Measurements from ENCODE around the gene TUBB4B.

Gene TUBB4B

DNA sequence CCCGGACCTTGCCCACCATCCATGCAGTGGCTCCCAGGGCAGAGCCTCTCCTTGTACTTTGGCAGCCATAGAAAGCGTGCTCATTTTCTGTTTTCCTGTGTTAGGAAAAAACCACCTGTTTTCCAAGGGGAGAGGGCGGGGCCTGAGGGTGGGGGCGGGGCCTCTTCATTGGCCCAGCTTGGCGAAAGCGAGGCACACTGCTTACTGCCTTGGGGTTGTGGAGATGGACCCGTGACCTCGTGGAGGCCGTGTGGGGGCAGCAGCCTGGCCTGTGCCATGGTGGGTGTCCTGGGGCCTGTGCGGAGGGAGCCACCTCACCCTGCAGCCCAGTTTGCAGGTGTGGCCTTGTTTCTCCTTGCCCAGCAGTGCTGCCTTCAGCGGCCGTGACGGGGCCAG lies 32.0 kb downstream of the TUBB4B start:
- DNase-seq: no peak

DNA sequence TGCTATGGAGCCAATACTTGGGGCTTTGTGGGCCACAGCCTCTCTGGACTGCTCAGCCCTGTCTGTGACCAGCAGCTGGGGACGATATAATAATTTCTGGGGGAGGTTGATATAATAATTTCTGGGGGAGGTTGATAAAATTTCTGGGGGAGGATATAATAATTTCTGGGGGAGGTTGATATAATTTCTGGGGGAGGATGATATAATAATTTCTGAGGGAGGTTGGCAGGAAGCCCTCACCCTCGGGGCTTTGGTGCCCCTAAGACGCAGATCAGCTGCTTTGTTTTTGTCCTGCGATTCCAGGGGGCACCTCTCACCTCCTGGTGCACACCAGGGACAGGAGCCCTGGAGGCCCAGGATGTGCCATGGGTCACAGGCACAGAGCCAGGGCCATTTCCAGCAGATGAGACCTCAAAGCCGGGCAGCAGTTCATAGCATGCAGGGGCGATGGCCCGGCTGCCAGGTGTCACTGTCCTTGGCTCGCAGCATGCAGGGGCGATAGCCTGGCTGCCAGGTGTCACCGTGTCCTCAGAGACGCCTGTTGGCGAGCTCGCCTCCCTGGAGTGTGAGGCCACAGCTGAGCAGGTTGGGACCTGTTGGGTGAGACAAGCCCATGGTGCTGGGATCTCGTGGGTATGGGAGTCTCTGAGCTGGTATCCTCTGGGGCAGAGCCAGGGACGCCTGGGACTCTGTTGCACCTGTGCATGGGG lies 32.7 kb downstream of the TUBB4B start:
- no peak for DNase-seq

DNA sequence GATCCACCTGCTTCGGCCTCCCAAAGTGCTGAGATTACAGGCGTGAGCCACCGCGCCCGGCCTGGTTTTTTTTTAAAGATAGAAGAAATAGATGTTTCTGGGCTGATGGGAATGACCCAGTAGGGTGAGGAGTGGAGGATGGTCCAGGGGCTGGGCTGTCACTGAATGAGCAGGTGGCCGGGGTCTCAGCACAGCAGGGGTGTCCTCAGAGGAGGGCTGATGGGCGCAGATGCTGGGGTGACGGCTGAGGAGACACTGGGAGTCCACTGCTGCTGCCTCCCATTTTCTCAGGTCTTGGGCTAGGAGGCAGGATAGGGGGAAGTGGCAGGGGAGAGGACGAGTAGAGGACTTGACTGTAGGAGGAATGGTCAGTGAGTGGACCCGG lies 34.1 kb downstream of the TUBB4B start:
- no peak for DNase-seq

DNA sequence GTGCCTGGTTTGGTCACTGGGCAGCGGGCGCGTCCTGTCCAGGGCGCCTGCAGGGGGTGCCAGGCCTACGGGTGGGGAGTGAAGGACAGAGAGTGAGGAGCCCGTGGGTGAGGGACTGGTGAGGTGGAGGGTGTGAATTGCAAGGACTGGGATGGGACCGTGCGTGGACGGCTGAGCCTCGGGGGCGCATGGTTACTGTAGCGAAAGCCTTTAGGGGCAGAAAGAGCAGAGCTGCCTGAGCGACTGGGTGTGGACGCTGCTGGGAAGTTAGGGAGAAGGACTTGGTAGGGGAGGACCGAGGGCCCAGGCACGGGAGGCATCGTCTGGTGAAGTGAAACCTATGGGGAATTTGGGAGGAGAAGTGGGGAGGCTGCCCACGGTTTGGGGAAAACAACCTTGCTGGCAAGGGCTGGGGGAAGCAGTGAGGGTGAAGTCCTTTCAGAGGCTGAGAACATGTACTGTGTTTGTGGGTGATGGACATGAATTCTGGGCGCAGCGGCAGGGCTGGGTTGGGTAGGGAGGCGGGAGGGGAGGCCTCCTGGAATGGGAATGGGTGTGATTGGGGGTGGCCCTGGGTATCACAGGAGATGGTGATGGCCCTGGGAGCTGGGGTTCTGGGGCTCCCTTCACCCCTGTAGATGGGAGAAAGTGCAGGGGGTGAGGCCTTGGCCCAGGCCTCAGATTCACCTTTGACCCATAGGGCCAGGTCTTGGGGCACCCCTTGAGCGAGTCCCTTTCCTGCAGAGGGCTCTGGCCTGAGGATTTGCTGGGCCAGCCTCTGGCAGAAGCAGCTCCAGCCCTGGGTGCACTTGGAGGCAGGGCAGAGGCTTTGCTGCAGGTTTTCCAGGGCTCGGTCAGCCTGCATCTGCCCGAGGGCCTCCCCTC lies 34.7 kb downstream of the TUBB4B start:
- DNase-seq: no peak

DNA sequence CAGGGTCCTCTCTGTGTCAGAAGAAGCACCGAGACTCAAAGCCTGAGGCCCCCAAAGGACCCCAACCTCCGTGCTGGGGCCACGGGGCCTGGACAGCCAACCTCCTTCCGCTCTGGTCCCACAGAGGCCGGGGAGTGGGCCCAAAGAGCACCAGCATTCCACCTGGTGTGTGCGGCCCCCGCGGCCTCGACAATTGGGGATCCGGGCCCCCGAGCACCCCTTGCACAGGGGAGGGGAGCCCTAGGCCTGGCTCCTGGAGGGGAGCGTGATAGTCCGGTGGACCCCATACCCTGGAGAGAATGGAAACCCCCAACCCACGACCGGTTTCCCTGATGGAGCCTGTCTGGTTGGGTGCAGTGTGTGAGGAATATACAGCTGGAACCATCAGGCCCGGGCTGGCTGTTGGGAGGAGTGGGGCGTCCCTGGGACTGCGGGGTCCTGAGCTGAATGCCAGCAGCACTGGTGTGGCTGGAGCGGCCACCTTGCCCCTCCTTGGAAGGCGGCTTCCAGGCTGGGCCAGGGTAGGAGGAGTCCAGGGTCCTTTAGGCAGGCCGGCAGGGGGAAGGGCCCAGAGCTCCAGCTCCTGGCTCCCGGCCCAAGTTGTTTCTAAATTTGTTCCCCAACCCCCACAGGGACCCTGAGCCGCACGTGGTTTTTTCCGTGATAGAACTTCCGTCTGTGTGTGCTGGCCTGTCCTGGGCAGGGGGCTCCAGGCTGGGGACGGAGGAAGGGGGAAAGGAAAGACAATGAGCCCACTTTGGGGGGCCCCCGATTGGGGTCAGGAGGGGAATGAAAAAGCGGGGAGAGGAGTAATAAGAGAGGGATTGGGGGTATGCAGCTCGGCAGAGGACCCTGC lies 35.6 kb downstream of the TUBB4B start:
- DNase-seq: no peak

- peak; percentile 31 for DNase-seq
Observed at GRCh38 chr9:137277329-137278041, 36.4 kb downstream of the TUBB4B start, which contains the start of gene TOR4A. TSS of gene TOR4A (plus strand) at chr9:137277726. CDS start at chr9:137278690, 964 bp downstream.

- DNase-seq: no peak
Observed at GRCh38 chr9:137278061-137278701, 37.1 kb downstream of the TUBB4B start.

DNA sequence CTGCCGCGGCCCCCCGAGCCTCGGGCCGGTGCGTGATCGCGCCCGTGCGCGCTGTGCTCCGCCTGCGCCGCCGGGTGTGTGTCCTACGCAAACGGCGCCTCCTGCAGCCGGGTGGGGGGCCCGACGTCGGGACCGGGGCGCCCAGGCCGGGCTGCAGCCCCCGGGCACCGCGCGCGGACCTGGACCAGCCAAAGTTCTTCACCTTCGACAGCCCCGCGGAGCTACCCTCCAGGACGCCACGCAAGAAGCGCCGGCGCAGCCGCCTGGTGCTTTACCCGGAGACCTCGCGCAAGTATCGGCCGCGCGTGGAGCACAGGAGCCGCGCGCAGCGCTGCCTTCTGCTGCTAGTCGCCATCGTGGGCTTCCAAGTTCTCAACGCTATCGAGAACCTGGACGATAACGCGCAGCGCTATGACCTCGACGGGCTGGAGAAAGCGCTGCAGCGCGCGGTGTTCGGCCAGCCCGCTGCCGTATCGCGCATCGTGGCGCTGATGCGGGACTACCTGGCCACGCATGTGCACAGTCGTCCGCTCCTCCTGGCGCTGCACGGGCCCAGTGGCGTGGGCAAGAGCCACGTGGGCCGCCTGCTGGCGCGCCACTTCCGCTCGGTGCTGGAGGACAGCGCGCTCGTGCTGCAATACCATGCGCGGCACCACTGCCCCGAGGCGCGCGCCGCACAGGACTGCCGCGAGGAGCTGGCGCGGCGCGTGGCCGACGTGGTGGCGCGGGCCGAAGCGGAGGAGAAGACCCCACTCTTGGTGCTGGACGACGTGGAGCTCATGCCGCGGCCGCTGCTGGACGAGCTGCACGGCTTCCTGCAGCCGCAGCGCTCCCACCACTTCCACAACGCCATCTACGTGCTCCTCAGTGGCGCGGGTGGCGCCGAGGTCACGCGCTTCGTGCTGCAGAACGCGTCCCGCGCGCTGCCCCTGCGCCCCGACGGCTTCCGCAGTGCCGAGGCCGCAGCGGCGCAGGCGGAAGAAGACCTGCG lies 37.9 kb downstream of the TUBB4B start:
- no peak for DNase-seq

- no peak for DNase-seq
Observed at GRCh38 chr9:137279741-137280473, 38.8 kb downstream of the TUBB4B start.

GRCh38 chr9:137280474-137281344 lies 39.6 kb downstream of the TUBB4B start:
- DNase-seq: no peak

DNA sequence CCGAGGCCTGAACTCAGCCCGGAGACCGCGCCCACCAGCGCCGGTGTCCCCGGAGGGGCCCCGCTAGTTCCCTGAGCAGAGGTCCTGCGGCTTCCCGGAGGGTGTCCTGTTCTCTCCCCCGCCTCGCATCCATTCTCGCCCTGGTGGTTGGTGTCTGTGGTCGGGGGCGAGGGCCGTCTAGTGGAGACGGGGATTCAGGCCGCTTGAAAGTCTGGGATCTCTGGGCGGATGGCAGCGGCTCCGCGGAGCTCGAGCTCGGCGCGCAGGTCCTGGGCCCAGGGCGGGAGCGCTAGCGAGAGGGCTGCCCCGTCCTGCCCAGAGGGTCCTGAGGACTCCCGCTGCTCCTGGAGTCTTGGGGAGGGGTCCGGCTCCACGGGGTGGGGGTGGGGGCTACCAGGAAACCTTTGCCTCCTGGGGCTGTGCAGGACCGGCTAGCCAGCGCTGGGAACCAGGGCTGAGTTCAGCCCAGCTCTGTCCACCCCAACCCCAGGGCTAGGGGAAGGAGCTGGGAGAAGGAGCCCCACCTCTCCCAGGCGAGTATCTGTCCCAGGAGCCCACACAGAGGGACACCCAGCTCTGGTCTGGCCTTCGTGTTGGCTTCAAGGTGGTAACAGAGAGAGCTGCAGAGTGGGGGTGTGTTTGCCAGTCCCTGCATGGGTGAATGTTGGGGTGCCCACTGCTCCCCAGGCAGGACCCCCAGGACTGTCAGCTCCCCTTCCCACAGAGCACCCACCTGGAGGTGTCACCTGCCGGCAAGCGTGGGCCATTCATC lies 40.4 kb downstream of the TUBB4B start:
- no peak for DNase-seq

- DNase-seq: no peak
Observed at GRCh38 chr9:137286975-137287383, 45.9 kb downstream of the TUBB4B start.

GRCh38 chr9:137293094-137293481 lies 52.0 kb downstream of the TUBB4B start:
- no peak for DNase-seq
